Fibroblast of lung (primary cell): ENCODE results near the gene MST1R. TPM values are rescaled to one million over a fixed set of nuclear protein-coding genes. Genes with fewer than 3 reads are reported as not detected.
A peak's percentile ranks its signal among the peaks of the same experiment; 100 is the strongest.

Experiments used
- DNase-seq, 2 donors: peaks; one replicate each; pipeline versions ENCODE4 v3.0.0 to v3.0.0-alpha.2; 2010; ENCODE audit warnings: low read depth in 2 of 2
- H2AFZ ChIP-seq: 2 replicates; pipeline ENCODE4 v1.5.1; 2012; ENCODE audit warnings: low read length, control low read depth, inconsistent platforms
- H3K27ac ChIP-seq: 2 replicates; pipeline ENCODE4 v1.5.1; 2011; ENCODE audit warnings: low read length, control low read depth; ENCODE audit not compliant: insufficient read depth
- H3K27me3 ChIP-seq: 2 replicates; pipeline ENCODE4 v1.5.1; 2011; ENCODE audit warnings: mild to moderate bottlenecking, low read length; ENCODE audit not compliant: control insufficient read depth, insufficient read depth
- H3K36me3 ChIP-seq: 2 replicates; pipeline ENCODE4 v1.5.1; 2011; ENCODE audit warnings: low read length; ENCODE audit not compliant: control insufficient read depth, insufficient read depth
- H3K4me1 ChIP-seq: 2 replicates; pipeline ENCODE4 v1.5.1; 2011; ENCODE audit warnings: low read length; ENCODE audit not compliant: control insufficient read depth, insufficient read depth; ENCODE audit errors: extremely low read depth
- H3K4me2 ChIP-seq: 2 replicates; pipeline ENCODE4 v1.5.1; 2011; ENCODE audit warnings: low read length, control low read depth; ENCODE audit not compliant: insufficient read depth; ENCODE audit errors: extremely low read depth
- H3K4me3 ChIP-seq, 4 experiments: fragments of 200-600 bp in 1 of 4; sonication (generic) in 1 of 4; replicated peaks in 1 of 4; 2 replicates each; pipeline ENCODE4 v1.5.1; 2011 to 2016; ENCODE audit warnings: low read length in 4 of 4, low read depth in 3 of 4, mild to moderate bottlenecking in 3 of 4, control low read depth in 2 of 4, inconsistent platforms in 1 of 4, mixed read lengths in 1 of 4; ENCODE audit not compliant: insufficient read depth in 1 of 4; ENCODE audit errors: control extremely low read depth in 1 of 4
- H3K79me2 ChIP-seq: 2 replicates; pipeline ENCODE4 v1.5.1; 2012; ENCODE audit warnings: mild to moderate bottlenecking, low read length, inconsistent platforms; ENCODE audit not compliant: control insufficient read depth, insufficient read depth
- H3K9ac ChIP-seq: 2 replicates; pipeline ENCODE4 v1.5.1; 2011; ENCODE audit warnings: mild to moderate bottlenecking, low read length, control low read depth; ENCODE audit not compliant: insufficient read depth
- H3K9me3 ChIP-seq: 2 replicates; pipeline ENCODE4 v1.5.1; 2012; ENCODE audit warnings: low read depth, low read length; ENCODE audit not compliant: control insufficient read depth, insufficient read depth
- H4K20me1 ChIP-seq: 2 replicates; pipeline ENCODE4 v1.5.1; 2011; ENCODE audit warnings: low read length; ENCODE audit not compliant: control insufficient read depth, insufficient read depth; ENCODE audit errors: extremely low read depth
- CTCF ChIP-seq, 2 donors: IDR thresholded peaks in 1 of 2; conservative IDR thresholded peaks in 1 of 2; 1 replicate in 1 of 2; 2 replicates in 1 of 2; pipeline ENCODE4 v1.5.1; 2011 to 2012; ENCODE audit warnings: low read length in 2 of 2, control low read depth in 1 of 2, inconsistent platforms in 1 of 2, low read depth in 1 of 2, mild to moderate bottlenecking in 1 of 2
- EZH2 ChIP-seq: IDR thresholded peaks from 2 replicates; pipeline ENCODE4 v1.5.1; 2012; ENCODE audit warnings: low read length, control low read depth, mild to moderate bottlenecking; ENCODE audit errors: missing control alignments
- polyA minus RNA-seq: library from RNA; depleted of rRNA, polyadenylated mRNA; stranded (reverse); fragments of >200 nt; gene quantifications from 2 replicates; pipeline ENCODE4 v1.2.3, GENCODE V29; 2011; ENCODE audit warnings: low replicate concordance
- polyA plus RNA-seq, 2 donors: library from polyadenylated mRNA; depleted of rRNA in 1 of 2; stranded (reverse) in 1 of 2; unstranded in 1 of 2; fragments of >200 nt; gene quantifications; 2 replicates each; pipeline ENCODE4 v1.2.1, GENCODE V29; 2011 to 2012; ENCODE audit warnings: missing spikeins in 1 of 2
- total RNA-seq: library from RNA; depleted of rRNA; stranded (reverse); fragments of >200 nt; gene quantifications from 2 replicates; pipeline ENCODE4 v1.2.1, GENCODE V29; 2014

The MST1R gene
- 1.5 and 3.0 TPM in 2 replicates for total RNA-seq
- polyA plus RNA-seq = 0.52 and 1.2 TPM in 2 replicates
- 0.61 and 1.5 TPM in 2 replicates for polyA plus RNA-seq (2012)
- polyA minus RNA-seq = 1.5 and 4.3 TPM in 2 replicates

GRCh38 chr3:49903451-49904424, at the start of gene MST1R:
TSS of gene MST1R (minus strand) at chr3:49903873. CDS start at chr3:49903609, 264 bp downstream.
- Histone ChIP-seq H3K9ac (peak within 1 kb of the TSS; percentile 16), H3K27ac (no peak within 1 kb of the TSS), H2AFZ (peak within 1 kb of the TSS; percentile 78), H3K36me3 (no peaks in the 10 kb centered on the region), H3K79me2 (no peaks in the 10 kb centered on the region), H3K4me2 (peak within 1 kb of the TSS; percentile 75), H3K27me3 (no peaks in the 10 kb centered on the region), H3K4me1 (peaks cover 11% of the 10 kb centered on the region), H3K9me3 (no peaks in the 10 kb centered on the region), H3K4me3 (peak within 1 kb of the TSS; percentile 21 to 52 (median 28)), H4K20me1 (no peaks in the 10 kb centered on the region)
- peak in 1 of 2 donors; percentile 12 for DNase-seq
- TF ChIP-seq CTCF (conservative IDR thresholded peaks at IDR 0.05 in 1 of 2, IDR thresholded peaks at IDR 0.05 in 1 of 2; ENCODE audit: low read depth in 1 of 2, low read length in 2 of 2) (no peak), EZH2 (no peak)

DNA sequence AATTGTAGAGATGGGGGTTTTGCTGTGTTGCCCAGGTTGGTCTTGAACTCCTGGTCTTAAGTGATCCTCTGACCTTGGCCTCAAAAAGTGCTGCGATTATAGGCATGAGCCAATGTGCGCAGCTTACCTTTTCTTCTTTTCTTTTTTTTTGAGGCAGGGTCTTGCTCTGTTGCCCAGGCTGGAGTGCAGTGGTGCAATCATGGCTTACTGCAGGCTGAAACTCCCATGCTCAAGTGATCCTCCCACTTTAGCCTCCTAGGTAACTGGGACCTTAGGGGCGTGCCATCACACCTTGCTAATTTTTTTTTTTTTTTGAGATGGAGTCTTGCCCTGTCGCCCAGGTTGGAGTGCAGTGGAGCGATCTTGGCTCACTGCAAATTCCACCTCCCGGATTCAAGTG, 49.3 kb upstream of the MST1R start:
- no peak overlapping the region for H3K9ac ChIP-seq
- H4K20me1 ChIP-seq = no peaks in the 10 kb centered on the region
- no peak overlapping the region for H3K4me2 ChIP-seq
- H2AFZ ChIP-seq = no peak overlapping the region
- no peaks in the 10 kb centered on the region for H3K36me3 ChIP-seq
- H3K27me3 ChIP-seq = no peaks in the 10 kb centered on the region
- H3K4me1 ChIP-seq = peaks cover 11% of the 10 kb centered on the region
- no peak for TF ChIP-seq EZH2
- TF ChIP-seq CTCF (conservative IDR thresholded peaks at IDR 0.05 in 1 of 2, IDR thresholded peaks at IDR 0.05 in 1 of 2; ENCODE audit: low read depth in 1 of 2, low read length in 2 of 2) = no peak
- peaks cover 72% of the 10 kb centered on the region for H3K79me2 ChIP-seq
- no peak overlapping the region for H3K27ac ChIP-seq
- DNase-seq = no peak
- no peak overlapping the region for H3K4me3 ChIP-seq
- no peaks in the 10 kb centered on the region for H3K9me3 ChIP-seq

GRCh38 chr3:49942651-49943050, 39.0 kb upstream of the MST1R start:
- H3K79me2 ChIP-seq = peaks cover 69% of the 10 kb centered on the region
- H3K27ac ChIP-seq = no peak overlapping the region
- no peaks in the 10 kb centered on the region for H3K4me1 ChIP-seq
- no peak for DNase-seq
- H3K36me3 ChIP-seq = no peaks in the 10 kb centered on the region
- H3K4me3 ChIP-seq = no peak overlapping the region
- no peak overlapping the region for H3K4me2 ChIP-seq
- no peak overlapping the region for H2AFZ ChIP-seq
- no peaks in the 10 kb centered on the region for H3K27me3 ChIP-seq
- H3K9me3 ChIP-seq = no peaks in the 10 kb centered on the region
- no peak overlapping the region for H3K9ac ChIP-seq
- peaks cover 2% of the 10 kb centered on the region for H4K20me1 ChIP-seq
- no peak for TF ChIP-seq CTCF (conservative IDR thresholded peaks at IDR 0.05 in 1 of 2, IDR thresholded peaks at IDR 0.05 in 1 of 2; ENCODE audit: low read depth in 1 of 2, low read length in 2 of 2)
- TF ChIP-seq EZH2 = no peak
